Suppressor macrophage treated with lipopolysaccharide for 1 hour (primary cell): ENCODE data around the gene BBIP1.

Experiments used
- DNase-seq, 3 donors: peaks; one replicate each; pipeline ENCODE4 v3.0.0-alpha.2; 2020 to 2022

Gene BBIP1

GRCh38 chr10:110881905-110882304 lies 37.1 kb downstream of the BBIP1 start:
- no peak for DNase-seq

- DNase-seq: no peak
These were observed 37.7 kb downstream of the BBIP1 start for GRCh38 chr10:110881247-110881646.

GRCh38 chr10:110880012-110880411 lies 39.0 kb downstream of the BBIP1 start:
- no peak for DNase-seq

- DNase-seq: no peak
These were observed 42.2 kb downstream of the BBIP1 start for GRCh38 chr10:110876788-110877187.

- DNase-seq: no peak
These were observed 43.0 kb downstream of the BBIP1 start for GRCh38 chr10:110876000-110876399.

- no peak for DNase-seq
These were observed 45.0 kb downstream of the BBIP1 start for GRCh38 chr10:110873951-110874350.

- no peak for DNase-seq
These were observed 45.7 kb downstream of the BBIP1 start for GRCh38 chr10:110872984-110873923.

GRCh38 chr10:110872145-110872983 lies 46.6 kb downstream of the BBIP1 start:
- DNase-seq: peak; percentile 74 to 81 (median 80)

- DNase-seq: peak; percentile 97 to 98 (median 98)
These were observed 47.5 kb downstream of the BBIP1 start, which contains the start of gene PDCD4 for GRCh38 chr10:110871298-110872084. Gene PDCD4 (plus strand): TSS chr10:110871928. CDS start chr10:110876028, 4,100 bp downstream.

GRCh38 chr10:110870823-110871297 lies 48.1 kb downstream of the BBIP1 start:
- DNase-seq: no peak

GRCh38 chr10:110868981-110869380 lies 50.0 kb downstream of the BBIP1 start:
- no peak for DNase-seq

- DNase-seq: no peak
These were observed 51.0 kb downstream of the BBIP1 start for GRCh38 chr10:110867807-110868465.

GRCh38 chr10:110867011-110867806 lies 51.8 kb downstream of the BBIP1 start:
- peak in 2 of 3 donors; percentile 53 to 60 for DNase-seq

GRCh38 chr10:110865809-110866482 lies 53.0 kb downstream of the BBIP1 start:
- DNase-seq: peak in 2 of 3 donors; percentile 45 to 65

- DNase-seq: peak in 2 of 3 donors; percentile 32 to 41
These were observed 53.7 kb downstream of the BBIP1 start for GRCh38 chr10:110865186-110865808.

- DNase-seq: peak; percentile 80 to 90 (median 85)
These were observed 54.3 kb downstream of the BBIP1 start for GRCh38 chr10:110864662-110865140.

GRCh38 chr10:110863956-110864355 lies 55.0 kb downstream of the BBIP1 start:
- DNase-seq: no peak

- DNase-seq: no peak
These were observed 55.6 kb downstream of the BBIP1 start for GRCh38 chr10:110863361-110863760.

- DNase-seq: no peak
These were observed 56.0 kb downstream of the BBIP1 start for GRCh38 chr10:110862961-110863360.
